Urothelium cell line (cell line): ENCODE data around the gene ADGRE2.
A peak's percentile ranks its signal among the peaks of the same experiment; 100 is the strongest.
"Not testable (repeated sequence)": the region's sequence is repeated elsewhere in the genome, so short reads cannot be mapped to it uniquely, and the experiment has no call there.

ENCODE experiments used
- DNase-seq: peaks from one replicate; pipeline ENCODE4 v3.0.0; 2011; ENCODE audit warnings: low spot score, mixed read lengths
- FAIRE-seq: peaks from 2 replicates; lab custom pipeline; 2011; peaks lifted over from hg19 to GRCh38; lab: Jason Lieb, UNC

ADGRE2 gene

GRCh38 chr19:14778110-14778845, at the start of gene ADGRE2:
Gene ADGRE2, minus strand, starts transcription at chr19:14778560. Its CDS starts 1,804 bp downstream, at chr19:14776756.
- FAIRE-seq = not testable (repeated sequence)

GRCh38 chr19:14826006-14826405, 47.6 kb upstream of the ADGRE2 start:
- FAIRE-seq (no peak), DNase-seq (peak; percentile 28)

More at GRCh38 chr19:14778110-14778845, at the start of gene ADGRE2:
- not testable (repeated sequence) for DNase-seq

- FAIRE-seq = no peak
- no peak for DNase-seq
Observed at GRCh38 chr19:14821937-14822336, 43.6 kb upstream of the ADGRE2 start.

- DNase-seq = no peak
Observed at GRCh38 chr19:14818588-14818987, 40.2 kb upstream of the ADGRE2 start.

DNA sequence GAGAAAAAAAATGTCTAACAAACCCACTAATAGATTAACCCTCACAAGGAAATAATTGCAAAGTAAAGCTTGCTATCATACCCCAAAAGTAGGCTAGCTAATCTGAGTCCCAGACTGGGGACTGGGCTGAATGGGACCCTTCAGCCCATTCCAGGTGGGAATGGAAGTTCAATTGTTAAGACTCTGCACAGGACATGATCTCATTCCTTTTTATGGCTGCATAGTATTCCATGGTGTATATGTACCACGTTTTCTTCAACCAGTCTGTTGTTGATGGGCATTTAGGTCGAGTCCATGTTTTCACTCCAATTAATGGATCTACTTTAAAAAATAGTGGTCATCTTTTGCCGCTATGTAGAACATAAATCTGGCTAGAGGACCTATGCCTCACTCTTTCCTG, 38.7 kb upstream of the ADGRE2 start:
- no peak for DNase-seq
- FAIRE-seq = no peak

More at GRCh38 chr19:14818588-14818987, 40.2 kb upstream of the ADGRE2 start:
- FAIRE-seq = no peak

DNA sequence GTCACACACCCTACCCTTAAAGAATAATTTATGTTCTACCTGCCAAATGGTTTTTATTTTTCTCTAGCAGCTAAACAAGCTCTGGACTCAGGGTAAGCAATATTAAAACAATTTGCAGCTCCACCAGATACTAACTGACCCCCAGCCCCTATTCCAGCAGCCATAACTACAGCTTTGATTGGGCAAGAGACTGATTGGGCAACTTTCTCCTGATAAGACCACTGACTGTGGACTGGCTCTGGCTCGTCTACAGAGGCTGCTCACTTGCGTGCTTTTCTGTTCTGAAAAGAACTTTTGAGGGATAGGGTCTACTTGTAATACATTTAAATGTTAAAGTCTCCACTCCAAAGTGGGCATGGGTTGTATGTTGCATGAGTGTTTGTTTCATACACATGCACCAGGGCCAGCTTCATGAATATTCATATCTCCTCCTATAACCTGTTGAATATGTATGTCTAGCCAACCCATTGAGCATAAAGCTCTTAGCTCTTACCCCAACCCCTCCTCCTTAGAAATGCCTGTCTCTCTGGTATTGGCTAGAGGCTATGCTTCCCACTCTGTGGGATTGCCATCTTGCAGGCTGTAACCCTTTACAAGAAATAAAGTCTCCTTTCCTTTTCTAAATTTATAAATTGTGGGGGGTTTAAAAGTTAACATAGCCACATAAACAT, 36.8 kb upstream of the ADGRE2 start:
- FAIRE-seq = no peak
- DNase-seq = no peak

DNA sequence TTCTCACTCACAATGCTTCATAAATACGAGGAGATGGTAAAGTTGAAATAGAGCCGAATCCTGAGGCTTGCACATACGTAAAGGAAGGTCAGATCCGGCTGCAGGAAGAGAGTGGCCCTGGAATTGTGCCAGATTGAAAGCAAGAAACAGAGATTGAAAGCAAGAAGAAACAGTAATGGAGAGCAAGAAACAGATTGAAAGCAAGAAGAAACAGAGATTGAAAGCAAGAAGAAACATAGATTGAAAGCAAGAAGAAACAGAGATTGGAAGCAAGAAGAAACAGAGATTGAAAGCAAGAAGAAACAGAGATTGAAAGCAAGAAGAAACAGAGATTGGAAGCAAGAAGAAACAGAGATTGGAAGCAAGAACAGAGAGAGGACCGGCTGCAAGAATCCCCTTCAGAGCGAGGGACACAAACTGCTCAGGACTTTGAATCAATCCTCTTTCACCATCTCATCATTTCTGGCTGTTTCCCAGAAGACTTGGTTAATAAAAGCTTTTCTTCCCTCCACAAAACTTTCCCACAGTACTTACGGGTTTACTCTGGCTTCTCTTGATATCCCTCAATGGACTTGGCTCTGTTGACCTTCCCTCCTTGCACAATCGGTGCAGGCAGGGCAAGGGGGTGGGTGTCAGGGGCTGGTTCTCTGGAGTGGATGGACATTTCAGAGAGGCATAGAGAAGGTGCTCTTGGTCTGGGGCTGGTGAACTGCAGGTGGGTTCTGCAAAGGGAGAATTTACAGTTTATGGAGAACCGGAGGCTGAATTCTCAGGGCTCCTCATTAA, 31.1 kb upstream of the ADGRE2 start:
- DNase-seq (no peak), FAIRE-seq (no peak)

GRCh38 chr19:14804765-14805164, 26.4 kb upstream of the ADGRE2 start:
- no peak for DNase-seq
- FAIRE-seq = no peak

DNA sequence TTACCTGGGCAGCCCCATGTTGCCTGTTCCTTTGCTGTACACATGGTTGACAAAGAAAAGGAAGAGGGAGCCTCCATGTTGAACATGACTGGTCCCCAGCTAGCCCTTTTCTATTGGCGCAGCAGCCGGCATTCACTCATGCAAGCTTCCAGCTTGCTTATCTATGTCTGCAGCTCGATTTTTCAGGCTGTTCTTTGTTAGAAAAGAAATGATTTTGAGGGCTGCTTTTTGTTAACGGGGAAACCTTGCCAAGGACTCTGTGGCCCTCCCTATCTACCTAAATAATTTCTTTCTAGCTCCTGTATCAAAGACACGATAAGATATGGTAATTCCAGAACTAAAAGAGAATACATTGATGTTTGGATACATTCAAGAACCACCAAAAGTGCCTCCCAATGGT, 20.4 kb upstream of the ADGRE2 start:
- no peak for DNase-seq
- FAIRE-seq = no peak

DNA sequence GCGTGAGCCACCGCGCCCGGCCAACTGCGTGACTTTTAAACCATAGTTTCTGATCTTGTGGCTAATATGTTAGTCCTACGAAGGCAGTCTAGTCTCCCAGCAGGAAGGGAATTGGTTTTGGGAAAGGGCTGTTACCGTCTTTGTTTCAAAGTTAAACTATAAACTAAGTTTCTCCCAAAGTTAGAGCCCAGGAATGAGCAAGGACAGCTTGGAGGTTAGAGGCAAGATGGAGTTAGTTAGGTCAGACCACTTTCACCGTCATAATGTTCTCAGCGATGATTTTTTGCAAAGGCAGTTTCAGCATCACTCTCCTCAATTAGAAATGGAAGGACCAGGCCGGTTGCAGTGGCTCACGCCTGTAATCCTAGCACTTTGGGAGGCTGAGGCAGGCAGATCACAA, 17.7 kb upstream of the ADGRE2 start:
- no peak for DNase-seq
- no peak for FAIRE-seq

DNA sequence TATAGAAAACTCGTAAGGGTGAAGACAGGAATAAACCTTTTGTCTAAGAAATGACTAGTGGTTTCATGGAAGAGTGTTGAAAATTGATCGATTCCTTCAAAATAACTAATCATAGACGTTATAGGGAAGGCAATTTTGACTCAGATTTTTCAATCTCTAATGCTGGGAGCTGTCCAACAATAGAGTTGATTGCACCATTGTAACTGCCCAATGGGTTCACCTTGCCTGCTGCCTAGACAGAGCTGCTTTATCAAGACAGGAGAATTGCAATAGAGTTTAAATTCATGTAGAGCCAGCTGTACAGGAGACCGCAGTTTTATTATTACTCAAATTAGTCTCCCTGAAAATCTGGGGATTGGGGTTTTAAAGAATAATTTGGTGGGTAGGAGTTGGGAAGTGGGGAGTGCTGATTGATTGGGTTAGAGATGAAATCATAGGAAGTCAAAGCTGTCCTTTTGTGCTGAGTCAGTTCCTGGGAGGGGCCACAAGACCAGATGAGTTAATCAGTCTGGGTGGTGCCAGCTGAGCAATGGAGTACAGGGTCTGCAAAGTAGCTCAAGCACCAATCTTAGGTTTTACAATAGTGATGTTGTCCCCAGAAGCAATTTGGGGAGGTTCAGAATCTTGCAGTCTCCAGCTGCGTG, 16.8 kb upstream of the ADGRE2 start:
- DNase-seq (no peak), FAIRE-seq (no peak)

- not testable (repeated sequence) for DNase-seq, FAIRE-seq
Observed at GRCh38 chr19:14792250-14792649, 13.9 kb upstream of the ADGRE2 start.

DNA sequence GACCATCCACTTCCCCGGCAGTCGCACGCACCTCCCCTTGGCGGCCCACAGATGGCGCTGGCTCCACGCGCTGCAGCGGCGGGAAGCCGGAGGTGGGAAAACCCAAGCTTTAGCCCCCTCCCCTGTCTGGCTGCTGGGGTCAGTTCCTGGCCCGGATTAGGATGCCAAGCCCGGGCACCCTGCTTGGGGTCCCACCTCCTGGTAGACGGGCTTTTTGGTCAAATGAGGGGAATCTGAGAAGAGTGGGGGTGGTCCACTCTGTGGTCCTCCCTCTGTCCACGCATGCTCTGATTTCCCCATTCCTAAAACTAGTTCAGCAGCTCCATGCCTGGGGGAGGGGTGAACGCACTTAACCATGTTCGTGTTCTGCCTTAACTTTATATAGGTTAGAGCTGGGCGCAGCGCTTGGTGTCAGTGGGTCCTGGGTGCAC, 8.1 kb upstream of the ADGRE2 start:
- FAIRE-seq (no peak), DNase-seq (peak; percentile 48)

DNA sequence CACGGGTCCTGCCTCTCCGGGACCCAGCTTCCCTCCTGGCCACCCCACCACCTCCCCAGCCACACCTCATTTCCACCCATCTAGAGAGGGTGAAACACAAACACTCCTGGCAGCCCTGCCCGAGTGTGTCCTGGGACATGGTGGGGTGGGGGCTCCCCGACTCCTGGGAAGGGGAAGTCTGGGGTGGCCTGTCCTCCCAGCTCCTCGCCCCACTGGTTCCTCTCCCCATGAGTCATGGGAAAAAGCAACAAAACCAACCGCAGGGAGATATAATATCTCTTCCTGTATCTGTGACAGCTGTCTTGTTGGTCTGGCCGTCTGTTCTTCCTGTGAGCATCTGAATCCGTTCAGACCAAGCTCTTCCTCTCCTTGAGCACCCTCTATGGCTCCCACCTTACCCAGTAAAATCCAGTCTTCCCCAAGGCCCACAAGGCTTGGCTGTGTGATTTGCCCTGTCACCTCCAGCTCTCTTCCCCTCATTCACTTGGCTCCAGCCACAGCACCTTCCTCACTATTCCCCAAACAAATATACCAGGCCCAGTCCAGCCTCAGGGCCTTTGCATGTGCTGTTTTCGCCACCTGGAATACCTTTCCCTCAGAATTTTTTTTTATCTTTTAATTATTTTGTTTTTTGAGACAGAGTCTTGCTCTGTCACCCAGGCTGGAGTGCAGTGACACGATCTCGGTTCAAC, 6.9 kb upstream of the ADGRE2 start:
- FAIRE-seq = not testable (repeated sequence)

GRCh38 chr19:14784730-14785101, 6.4 kb upstream of the ADGRE2 start:
- peak; percentile 30 for DNase-seq
- FAIRE-seq = not testable (repeated sequence)

More for the DNA sequence above, 6.9 kb upstream of the ADGRE2 start:
- peak; percentile 35 for DNase-seq

DNA sequence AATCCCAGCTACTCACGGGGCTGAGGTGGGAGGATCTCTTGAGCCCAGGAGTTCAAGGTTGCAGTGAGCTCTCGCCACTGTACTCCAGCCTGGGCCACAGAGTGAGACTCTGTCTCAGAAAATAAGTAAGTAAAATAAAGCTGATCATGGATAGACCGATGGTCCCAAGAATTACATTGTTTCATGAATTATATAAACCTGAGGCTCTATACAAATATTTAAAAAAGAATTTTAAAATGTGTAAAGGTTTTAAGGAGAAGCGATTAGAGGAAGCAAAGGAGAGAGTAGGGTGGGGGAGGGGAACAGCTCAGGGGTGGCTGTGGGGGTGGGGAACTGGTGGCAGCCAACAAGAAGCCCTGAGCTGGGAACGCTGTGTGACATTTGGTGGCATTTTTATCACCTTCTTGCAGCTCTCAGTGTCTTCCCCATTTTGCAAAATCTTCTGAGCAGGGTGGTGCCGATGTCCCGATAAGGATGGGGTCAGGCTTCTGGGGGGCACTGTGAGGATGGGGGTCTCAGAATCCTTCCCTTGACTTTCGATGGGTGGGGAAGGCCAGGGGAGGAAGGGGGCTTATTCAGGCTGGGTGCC, 5.1 kb upstream of the ADGRE2 start:
- not testable (repeated sequence) for FAIRE-seq

GRCh38 chr19:14782626-14783409, 4.5 kb upstream of the ADGRE2 start:
- DNase-seq = no peak
- FAIRE-seq = no peak

More for the DNA sequence above, 5.1 kb upstream of the ADGRE2 start:
- DNase-seq = not testable (repeated sequence)

- not testable (repeated sequence) for DNase-seq, FAIRE-seq
Observed at GRCh38 chr19:14781713-14782536, 3.6 kb upstream of the ADGRE2 start.
